ENCODE measurements around the gene PRSS35. TPM values are rescaled to one million over a fixed set of nuclear protein-coding genes. Genes with fewer than 3 reads are reported as not detected.

PRSS35 gene, protein sequence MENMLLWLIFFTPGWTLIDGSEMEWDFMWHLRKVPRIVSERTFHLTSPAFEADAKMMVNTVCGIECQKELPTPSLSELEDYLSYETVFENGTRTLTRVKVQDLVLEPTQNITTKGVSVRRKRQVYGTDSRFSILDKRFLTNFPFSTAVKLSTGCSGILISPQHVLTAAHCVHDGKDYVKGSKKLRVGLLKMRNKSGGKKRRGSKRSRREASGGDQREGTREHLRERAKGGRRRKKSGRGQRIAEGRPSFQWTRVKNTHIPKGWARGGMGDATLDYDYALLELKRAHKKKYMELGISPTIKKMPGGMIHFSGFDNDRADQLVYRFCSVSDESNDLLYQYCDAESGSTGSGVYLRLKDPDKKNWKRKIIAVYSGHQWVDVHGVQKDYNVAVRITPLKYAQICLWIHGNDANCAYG
- not detected in 2 replicates for total RNA-seq (2016; rRNA removed; fragmentation: Illumina TruSeq; extraction: Trizol)
- not detected in 2 replicates for total RNA-seq (2016; cell fraction: cytosol; rRNA removed; fragmentation: Illumina TruSeq; extraction: Trizol; ENCODE audit: low read depth)
- total RNA-seq (2016; cell fraction: insoluble cytoplasmic fraction; rRNA removed; fragmentation: Illumina TruSeq; extraction: Trizol), result not detected in 2 replicates
- not detected in 2 replicates for total RNA-seq (2016; cell fraction: membrane; rRNA removed; fragmentation: Illumina TruSeq; extraction: Trizol)
- total RNA-seq (2016; cell fraction: nucleus; rRNA removed; fragmentation: Illumina TruSeq; extraction: Trizol), result not detected in 2 replicates
- polyA plus RNA-seq (2011; rRNA removed), result not detected in 2 replicates
- not detected in 2 replicates for polyA plus RNA-seq (2011; cell fraction: cytosol; rRNA removed)
- not detected in 2 replicates for polyA plus RNA-seq (2011; cell fraction: nucleus; rRNA removed)
- polyA plus RNA-seq (2012), result not detected in 2 replicates
- not detected in 2 replicates for polyA plus RNA-seq (2016; cell fraction: cytosol; fragmentation: Illumina TruSeq; extraction: Trizol; ENCODE audit: low read depth)
- polyA plus RNA-seq (2016; cell fraction: insoluble cytoplasmic fraction; fragmentation: Illumina TruSeq; extraction: Trizol; ENCODE audit: low read depth), result not detected in 2 replicates
- not detected in 2 replicates for polyA plus RNA-seq (2016; cell fraction: membrane; fragmentation: Illumina TruSeq; extraction: Trizol; ENCODE audit: low read depth)
- not detected in 2 replicates for polyA plus RNA-seq (2016; cell fraction: nucleus; fragmentation: Illumina TruSeq; extraction: Trizol; ENCODE audit: insufficient read depth, low read depth)
- not detected in 2 replicates for polyA minus RNA-seq (2011; rRNA and poly(A)+ RNA removed; ENCODE audit: low replicate concordance)
- polyA minus RNA-seq (2011; cell fraction: cytosol; rRNA and poly(A)+ RNA removed), result not detected in 2 replicates
- not detected in 2 replicates for polyA minus RNA-seq (2011; cell fraction: nucleus; rRNA and poly(A)+ RNA removed)
- Bru-seq, nascent RNA, result not detected
- percentile 8 among the genes with signal in this experiment for BruChase-seq, experiment 1, labeled RNA remaining after a 6-hour chase
- BruChase-seq, experiment 2, labeled RNA remaining after a 2-hour chase, result not detected
- long read RNA-seq, experiment 1, result 0 reads
- long read RNA-seq, experiment 2, result 0 reads

DNA sequence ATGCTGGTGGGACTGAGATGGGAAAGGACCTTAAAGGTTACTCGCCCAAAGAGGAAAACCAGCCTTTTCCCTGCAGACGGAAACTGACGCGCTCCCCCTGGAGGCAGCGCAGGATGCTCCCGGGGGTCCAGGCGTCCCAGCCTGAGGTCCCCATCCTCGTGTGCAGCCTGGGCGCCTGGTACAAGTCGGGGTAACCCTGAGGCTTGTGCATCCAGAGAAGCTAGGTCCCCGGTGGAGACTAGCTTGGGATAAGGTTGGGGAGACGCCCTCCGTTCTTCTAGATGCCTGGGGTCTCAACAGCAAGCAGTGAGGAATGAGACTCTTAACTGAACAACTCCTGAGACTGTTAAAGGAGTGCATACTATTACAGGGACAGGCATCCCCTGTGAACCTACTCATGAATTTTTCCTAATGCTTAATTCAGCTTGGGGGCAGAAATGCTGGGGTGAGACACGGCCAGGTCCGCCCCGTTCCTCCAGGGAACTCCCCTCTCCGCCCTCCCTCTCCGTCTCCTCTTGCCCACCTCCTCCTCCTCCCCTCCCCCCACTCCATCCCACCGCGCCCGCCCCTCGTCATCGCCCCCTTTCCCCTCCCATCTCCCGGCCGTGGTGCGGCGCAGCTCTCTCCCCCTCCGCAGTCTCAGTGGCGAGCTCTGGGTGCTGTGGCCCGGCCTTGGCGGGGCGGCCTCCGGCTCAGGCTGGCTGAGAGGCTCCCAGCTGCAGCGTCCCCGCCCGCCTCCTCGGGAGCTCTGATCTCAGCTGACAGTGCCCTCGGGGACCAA is at the start of gene PRSS35:
Gene PRSS35, plus strand, starts transcription at position 634 of the 781 bp plus-strand sequence. CDS start 10,908 bp downstream, outside the sequence.
- 4% methylated on average over 35 of the region's 38 CpGs for WGBS (ENCODE audit: low lambda C conversion rate)
- ATAC-seq (peak; percentile 97), DNase-seq (ENCODE audit: low spot score) (peak; percentile 7), FAIRE-seq (no peak)
- H3K27me3 ChIP-seq (ENCODE audit: control insufficient read depth in 1 of 2, insufficient read depth in 2 of 2, low read length in 2 of 2), result peaks cover 0 to 14% of the 10 kb centered on the region in 2 experiments; a peak in 3 of 5 replicates
- H4K20me1 ChIP-seq (ENCODE audit: insufficient read depth, low read length), result no peaks in the 10 kb centered on the region
- in situ Hi-C loops (cut with HindIII; ENCODE audit: extremely low pct_ligation_motif_present, low pct_unique_long_range_greater_than_20kb) (loop anchor here (5.0 to 25.0 kb wide), 4 partner anchors 95 to 1250 kb away; partner anchors contain the start of genes DOP1A and UBE3D), intact Hi-C loops (cut with micrococcal nuclease; ENCODE audit: unreplicated experiment) (loop anchor here (1.0 to 10.0 kb wide), 3 partner anchors 290 to 1257 kb away; partner anchors contain the start of genes DOP1A and UBE3D)
- no peak within 1 kb of the TSS for H3K27ac ChIP-seq (ENCODE audit: extremely low read length, insufficient read depth, low read length)
- ChIA-PET CTCF (ENCODE audit: low intra/inter-chr PET ratio, low total read pairs) (interaction anchor here (0.8 to 3.4 kb wide), 3 partner anchors 95 to 290 kb away, joined by 4 to 14 read pairs (median 5); no protein-coding TSS in a partner anchor), POLR2A (no interaction called here)
- H3K9ac ChIP-seq (ENCODE audit: insufficient read depth, low read depth, low read length), result no peak within 1 kb of the TSS
- no peaks in the 10 kb centered on the region for H3K9me3 ChIP-seq (ENCODE audit: low read length)
- no TSS peak for BruUV-seq (replicated peaks)
- 0 out of 2 replicates have a peak, but pooled peaks cover 14% of the 10 kb centered on the region for H3K4me1 ChIP-seq (ENCODE audit: insufficient read depth, low read length)
- H3K4me3 ChIP-seq (replicated peaks in 1 of 3; ENCODE audit: insufficient read depth in 1 of 3, low read depth in 2 of 3, low read length in 3 of 3), result peak within 1 kb of the TSS in 1 of 3 experiments; percentile 12; a peak in 1 of 6 replicates
- no peaks in the 10 kb centered on the region for H3K36me3 ChIP-seq (replicated peaks in 1 of 2; ENCODE audit: control insufficient read depth in 1 of 2, insufficient read depth in 2 of 2, low read length in 2 of 2)
- H3K4me2 ChIP-seq (ENCODE audit: low read depth, low read length), result peak within 1 kb of the TSS; percentile 43
- H3K79me2 ChIP-seq (ENCODE audit: insufficient read depth, low read length), result no peaks in the 10 kb centered on the region
- H2AFZ ChIP-seq (ENCODE audit: low read length), result no peak within 1 kb of the TSS
- TF ChIP-seq, protein P1, sequence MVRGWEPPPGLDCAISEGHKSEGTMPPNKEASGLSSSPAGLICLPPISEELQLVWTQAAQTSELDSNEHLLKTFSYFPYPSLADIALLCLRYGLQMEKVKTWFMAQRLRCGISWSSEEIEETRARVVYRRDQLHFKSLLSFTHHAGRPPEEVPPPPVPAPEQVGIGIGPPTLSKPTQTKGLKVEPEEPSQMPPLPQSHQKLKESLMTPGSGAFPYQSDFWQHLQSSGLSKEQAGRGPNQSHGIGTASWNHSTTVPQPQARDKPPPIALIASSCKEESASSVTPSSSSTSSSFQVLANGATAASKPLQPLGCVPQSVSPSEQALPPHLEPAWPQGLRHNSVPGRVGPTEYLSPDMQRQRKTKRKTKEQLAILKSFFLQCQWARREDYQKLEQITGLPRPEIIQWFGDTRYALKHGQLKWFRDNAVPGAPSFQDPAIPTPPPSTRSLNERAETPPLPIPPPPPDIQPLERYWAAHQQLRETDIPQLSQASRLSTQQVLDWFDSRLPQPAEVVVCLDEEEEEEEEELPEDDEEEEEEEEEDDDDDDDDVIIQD (CRISPR knock-in tag; IDR thresholded peaks at IDR 0.05; ENCODE audit: low read depth), result no peak
- peak; percentile 26 for TF ChIP-seq XRCC5 (optimal IDR thresholded peaks at IDR 0.05; ENCODE audit: low read length)
- TF ChIP-seq ZNF660 (CRISPR knock-in tag; IDR thresholded peaks at IDR 0.05; ENCODE audit: borderline replicate concordance, low read depth), result no peak
- TF ChIP-seq, protein P2, sequence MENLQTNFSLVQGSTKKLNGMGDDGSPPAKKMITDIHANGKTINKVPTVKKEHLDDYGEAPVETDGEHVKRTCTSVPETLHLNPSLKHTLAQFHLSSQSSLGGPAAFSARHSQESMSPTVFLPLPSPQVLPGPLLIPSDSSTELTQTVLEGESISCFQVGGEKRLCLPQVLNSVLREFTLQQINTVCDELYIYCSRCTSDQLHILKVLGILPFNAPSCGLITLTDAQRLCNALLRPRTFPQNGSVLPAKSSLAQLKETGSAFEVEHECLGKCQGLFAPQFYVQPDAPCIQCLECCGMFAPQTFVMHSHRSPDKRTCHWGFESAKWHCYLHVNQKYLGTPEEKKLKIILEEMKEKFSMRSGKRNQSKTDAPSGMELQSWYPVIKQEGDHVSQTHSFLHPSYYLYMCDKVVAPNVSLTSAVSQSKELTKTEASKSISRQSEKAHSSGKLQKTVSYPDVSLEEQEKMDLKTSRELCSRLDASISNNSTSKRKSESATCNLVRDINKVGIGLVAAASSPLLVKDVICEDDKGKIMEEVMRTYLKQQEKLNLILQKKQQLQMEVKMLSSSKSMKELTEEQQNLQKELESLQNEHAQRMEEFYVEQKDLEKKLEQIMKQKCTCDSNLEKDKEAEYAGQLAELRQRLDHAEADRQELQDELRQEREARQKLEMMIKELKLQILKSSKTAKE (CRISPR knock-in tag; IDR thresholded peaks at IDR 0.05; ENCODE audit: borderline replicate concordance), result no peak
- TF ChIP-seq ZNF350 (CRISPR knock-in tag; IDR thresholded peaks at IDR 0.05; ENCODE audit: borderline replicate concordance, low read depth), result no peak
- TF ChIP-seq, protein P3, sequence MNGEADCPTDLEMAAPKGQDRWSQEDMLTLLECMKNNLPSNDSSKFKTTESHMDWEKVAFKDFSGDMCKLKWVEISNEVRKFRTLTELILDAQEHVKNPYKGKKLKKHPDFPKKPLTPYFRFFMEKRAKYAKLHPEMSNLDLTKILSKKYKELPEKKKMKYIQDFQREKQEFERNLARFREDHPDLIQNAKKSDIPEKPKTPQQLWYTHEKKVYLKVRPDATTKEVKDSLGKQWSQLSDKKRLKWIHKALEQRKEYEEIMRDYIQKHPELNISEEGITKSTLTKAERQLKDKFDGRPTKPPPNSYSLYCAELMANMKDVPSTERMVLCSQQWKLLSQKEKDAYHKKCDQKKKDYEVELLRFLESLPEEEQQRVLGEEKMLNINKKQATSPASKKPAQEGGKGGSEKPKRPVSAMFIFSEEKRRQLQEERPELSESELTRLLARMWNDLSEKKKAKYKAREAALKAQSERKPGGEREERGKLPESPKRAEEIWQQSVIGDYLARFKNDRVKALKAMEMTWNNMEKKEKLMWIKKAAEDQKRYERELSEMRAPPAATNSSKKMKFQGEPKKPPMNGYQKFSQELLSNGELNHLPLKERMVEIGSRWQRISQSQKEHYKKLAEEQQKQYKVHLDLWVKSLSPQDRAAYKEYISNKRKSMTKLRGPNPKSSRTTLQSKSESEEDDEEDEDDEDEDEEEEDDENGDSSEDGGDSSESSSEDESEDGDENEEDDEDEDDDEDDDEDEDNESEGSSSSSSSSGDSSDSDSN (CRISPR knock-in tag; IDR thresholded peaks at IDR 0.05), result peak; percentile 34; the same call in 1 of the 2 replicates
- no peak for TF ChIP-seq ADNP (CRISPR knock-in tag; IDR thresholded peaks at IDR 0.05)
- TF ChIP-seq STAG1 (CRISPR knock-in tag; IDR thresholded peaks at IDR 0.05), result peak; percentile 57

Data from HepG2 (cell line).